Tibial artery (tissue), 4 donors: ENCODE results near the gene SPRR2E.
"Not testable (repeated sequence)": the region's sequence is repeated elsewhere in the genome, so short reads cannot be mapped to it uniquely, and the experiment has no call there.

Source experiments
- DNase-seq, 2 donors: peaks; one replicate each; pipeline ENCODE4 v3.0.0-alpha.2; 2019
- H3K27ac ChIP-seq, 2 donors: fragments of 200-600 bp; sonication (generic) in 1 of 2; 1 replicate in 1 of 2; 2 replicates in 1 of 2; pipeline ENCODE4 v1.5.1; 2018 to 2019; ENCODE audit warnings: mild to moderate bottlenecking in 1 of 2
- H3K27me3 ChIP-seq, 2 donors: fragments of 200-600 bp; sonication (generic) in 1 of 2; one replicate each; pipeline versions ENCODE4 v1.5.1 to v1.6.0; 2016 to 2019
- H3K36me3 ChIP-seq, 3 donors: fragments of 200-600 bp; sonication (generic) in 2 of 3; one replicate each; pipeline ENCODE4 v1.5.1; 2016 to 2019; ENCODE audit warnings: mild to moderate bottlenecking in 2 of 3
- H3K4me1 ChIP-seq, 4 donors: fragments of 200-600 bp; sonication (generic) in 2 of 4; 1 replicate in 3 of 4; 2 replicates in 1 of 4; pipeline ENCODE4 v1.5.1; 2016 to 2019
- H3K4me3 ChIP-seq, 2 donors: fragments of 200-600 bp; sonication (generic) in 1 of 2; 1 replicate in 1 of 2; 2 replicates in 1 of 2; pipeline ENCODE4 v1.5.1; 2018 to 2019; ENCODE audit warnings: mild to moderate bottlenecking in 2 of 2
- H3K9me3 ChIP-seq, 3 donors: fragments of 200-600 bp; sonication (generic) in 1 of 3; one replicate each; pipeline ENCODE4 v1.5.1; 2016 to 2019
- CTCF ChIP-seq, 2 experiments: fragments of 200-600 bp in 1 of 2; fragments of 450-650 bp in 1 of 2; IDR thresholded peaks; one replicate each; pipeline ENCODE4 v1.5.1; 2017 to 2019; ENCODE audit warnings: antibody characterized with exemption in 2 of 2, mild to moderate bottlenecking in 1 of 2, moderate library complexity in 1 of 2
- intact Hi-C: fragments of 100-400 bp; cut with DNase I; formaldehyde crosslinking; loops from one replicate; pipeline ENCODE4 v1.15.0; 2023; ENCODE audit warnings: low total_unique reads

Gene SPRR2E

DNA sequence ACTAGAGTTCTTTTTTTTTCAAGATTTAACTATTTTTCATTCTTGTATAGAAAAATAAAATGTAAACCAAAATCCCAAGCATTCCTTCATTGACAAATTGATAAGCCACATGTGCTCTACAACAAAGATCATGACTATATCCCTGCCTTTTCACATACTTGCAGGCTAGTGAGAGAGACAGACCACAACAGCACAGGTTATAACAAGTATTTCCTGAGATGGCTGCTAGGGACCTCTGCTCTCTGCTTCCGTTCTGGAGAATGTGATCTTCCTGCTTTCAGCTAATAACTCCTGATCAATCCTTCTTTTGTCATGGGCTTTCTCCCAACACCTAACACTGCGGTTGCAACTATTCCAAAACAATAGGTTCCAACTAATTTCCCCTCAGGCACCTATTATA lies 33.0 kb upstream of the SPRR2E start:
- Histone ChIP-seq H3K4me3 (no peak overlapping the region), H3K9me3 (no peaks in the 10 kb centered on the region), H3K27ac (no peak overlapping the region), H3K36me3 (no peaks in the 10 kb centered on the region), H3K27me3 (no peaks in the 10 kb centered on the region), H3K4me1 (no peaks in the 10 kb centered on the region)
- no peak for DNase-seq
- no peak for TF ChIP-seq CTCF (IDR thresholded peaks at IDR 0.05)
- intact Hi-C loops, result no loop called here

GRCh38 chr1:153125536-153125935 lies 31.2 kb upstream of the SPRR2E start:
- intact Hi-C loops, result no loop called here
- no peaks in the 10 kb centered on the region for H3K9me3 ChIP-seq
- DNase-seq, result no peak
- no peak overlapping the region for H3K4me3 ChIP-seq
- no peaks in the 10 kb centered on the region for H3K27me3 ChIP-seq
- H3K27ac ChIP-seq, result no peak overlapping the region
- no peak for TF ChIP-seq CTCF (IDR thresholded peaks at IDR 0.05)
- no peaks in the 10 kb centered on the region for H3K36me3 ChIP-seq
- H3K4me1 ChIP-seq, result no peaks in the 10 kb centered on the region

DNA sequence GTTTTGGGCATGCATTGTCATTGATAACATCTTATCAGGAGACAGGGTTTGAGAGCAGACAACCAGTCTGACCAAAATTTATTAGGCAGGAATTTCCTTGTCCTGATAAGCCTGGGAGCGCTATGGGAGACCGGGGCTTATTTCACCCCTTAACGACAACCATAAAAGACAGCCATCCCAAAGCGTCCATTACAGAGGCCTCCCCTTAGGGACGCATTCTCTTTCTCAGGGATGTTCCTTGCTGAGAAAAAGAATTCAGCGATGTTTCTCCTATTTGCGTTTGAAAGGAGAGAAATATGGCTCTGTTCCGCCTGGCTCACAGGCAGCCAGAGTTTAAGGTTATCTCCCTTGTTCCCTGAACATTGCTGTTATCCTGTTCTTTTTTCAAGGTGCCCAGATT lies 29.5 kb upstream of the SPRR2E start:
- intact Hi-C loops, H3K27me3 ChIP-seq: not testable (repeated sequence)

DNA sequence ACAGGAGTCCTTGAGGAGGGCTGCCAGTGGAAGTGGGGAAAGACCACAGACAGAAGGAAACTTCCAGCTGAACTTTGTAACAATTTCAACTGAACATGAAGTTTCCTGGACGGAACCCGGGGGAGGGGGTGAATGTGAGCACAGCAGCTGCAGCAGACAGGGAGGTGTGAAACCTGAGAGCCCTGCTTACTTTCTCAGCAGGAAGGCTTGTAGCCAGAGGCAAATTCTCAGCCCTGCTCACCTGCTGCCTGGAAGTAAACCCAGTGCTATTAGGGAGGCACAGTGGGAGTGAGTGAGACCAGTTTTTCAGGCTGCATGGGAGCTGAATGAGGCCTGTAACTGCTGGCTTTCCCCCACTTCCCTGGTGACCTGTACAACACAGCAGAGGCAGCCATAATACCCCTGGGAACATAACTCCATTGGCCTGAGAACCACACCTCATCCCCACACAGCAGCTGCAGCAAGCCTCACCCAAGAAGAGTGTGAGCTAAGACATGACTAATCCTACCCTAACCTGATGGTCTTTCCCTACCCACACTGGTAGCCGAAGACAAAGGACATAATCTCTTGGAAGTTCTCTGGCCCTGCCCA lies 28.6 kb upstream of the SPRR2E start:
- H3K4me1 ChIP-seq, result no peaks in the 10 kb centered on the region
- no peak overlapping the region for H3K4me3 ChIP-seq
- intact Hi-C loops, result no loop called here
- no peak overlapping the region for H3K27ac ChIP-seq
- H3K36me3 ChIP-seq, result no peaks in the 10 kb centered on the region
- H3K27me3 ChIP-seq, result no peaks in the 10 kb centered on the region
- no peaks in the 10 kb centered on the region for H3K9me3 ChIP-seq
- no peak for TF ChIP-seq CTCF (IDR thresholded peaks at IDR 0.05)
- DNase-seq, result no peak

More for the DNA sequence above, 29.5 kb upstream of the SPRR2E start:
- H3K36me3 ChIP-seq, H3K27ac ChIP-seq, H3K4me3 ChIP-seq, H3K4me1 ChIP-seq, H3K9me3 ChIP-seq, DNase-seq: not testable (repeated sequence)

GRCh38 chr1:153120945-153121344 lies 26.6 kb upstream of the SPRR2E start:
- H3K4me3 ChIP-seq, result no peak overlapping the region
- no peaks in the 10 kb centered on the region for H3K27me3 ChIP-seq

DNA sequence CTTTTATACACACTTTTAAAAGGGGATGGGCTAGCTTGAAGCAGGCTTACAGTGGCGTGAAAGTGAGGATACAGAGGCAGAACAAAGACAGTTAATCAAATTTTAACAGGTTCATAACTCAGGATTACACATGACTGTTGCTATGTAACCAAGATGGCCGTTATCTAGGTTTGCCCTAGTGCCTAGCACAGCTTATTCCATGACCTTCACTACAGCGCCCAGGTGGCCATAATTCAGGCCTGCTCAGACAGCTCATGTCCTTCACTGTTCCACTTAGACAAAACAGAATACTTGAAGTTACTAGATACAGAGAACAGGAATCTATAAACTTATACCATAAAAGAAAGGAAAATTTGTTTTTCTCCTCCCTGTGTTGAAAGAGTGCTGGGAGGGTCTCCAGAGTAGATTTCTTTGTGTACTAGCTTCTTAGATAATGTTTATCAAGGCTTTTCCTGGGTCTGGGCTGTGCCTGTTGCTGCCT lies 25.2 kb upstream of the SPRR2E start:
- intact Hi-C loops, result no loop called here
- Histone ChIP-seq H3K27ac (no peak overlapping the region), H3K4me1 (no peaks in the 10 kb centered on the region), H3K36me3 (no peaks in the 10 kb centered on the region), H3K27me3 (no peaks in the 10 kb centered on the region), H3K9me3 (no peaks in the 10 kb centered on the region), H3K4me3 (no peak overlapping the region)
- DNase-seq, result no peak
- TF ChIP-seq CTCF (IDR thresholded peaks at IDR 0.05), result no peak

More at GRCh38 chr1:153120945-153121344, 26.6 kb upstream of the SPRR2E start:
- no peak for DNase-seq
- H3K36me3 ChIP-seq, result no peaks in the 10 kb centered on the region
- TF ChIP-seq CTCF (IDR thresholded peaks at IDR 0.05), result no peak
- intact Hi-C loops, result no loop called here
- no peaks in the 10 kb centered on the region for H3K9me3 ChIP-seq
- H3K27ac ChIP-seq, result no peak overlapping the region
- no peaks in the 10 kb centered on the region for H3K4me1 ChIP-seq

DNA sequence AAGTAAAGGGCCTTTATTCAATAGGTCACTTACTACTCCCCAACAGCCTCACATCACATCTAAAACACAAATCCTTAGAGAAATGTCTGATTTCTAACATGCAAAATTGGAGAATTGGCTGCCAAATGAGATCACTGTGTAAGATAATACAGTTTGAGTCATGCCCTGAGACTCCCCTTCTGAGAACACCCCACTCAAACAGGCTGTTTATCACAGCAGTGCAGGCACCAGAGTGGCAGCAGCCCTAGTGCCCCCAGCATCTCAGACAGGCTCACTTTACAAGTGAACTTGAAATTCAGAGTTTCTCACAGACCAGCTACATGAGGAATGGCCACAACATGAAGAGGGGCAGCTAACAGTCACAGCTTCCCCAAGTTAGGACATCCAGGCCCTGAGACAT lies 20.9 kb upstream of the SPRR2E start:
- intact Hi-C loops, H3K4me1 ChIP-seq, H3K27me3 ChIP-seq, DNase-seq, H3K4me3 ChIP-seq, H3K27ac ChIP-seq, H3K9me3 ChIP-seq, H3K36me3 ChIP-seq: not testable (repeated sequence)
